ENCODE data around the gene ABCF2.

Gene ABCF2

DNA sequence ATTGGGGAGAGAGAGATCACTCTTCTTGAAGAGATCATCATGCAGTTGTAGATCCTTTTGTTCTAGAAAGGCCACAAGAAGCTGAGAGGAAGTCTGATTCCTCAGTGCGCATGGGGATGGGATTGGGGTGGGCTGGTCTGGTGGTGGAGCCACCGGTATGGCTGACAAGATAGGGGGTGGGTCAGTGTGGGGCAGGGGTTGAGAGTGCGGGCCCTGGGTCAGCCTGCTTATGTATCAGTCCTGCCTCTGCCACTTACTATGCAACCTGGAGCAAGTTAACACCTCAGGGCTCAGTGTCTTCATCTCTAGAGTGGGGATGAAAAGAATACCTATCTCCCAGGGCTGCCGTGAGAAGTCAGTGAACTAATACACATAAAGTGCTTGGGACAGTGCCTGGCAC is 13.5 kb upstream of the ABCF2 start:
- intact Hi-C loops (cut with DNase I; ENCODE audit: low total_unique reads), result no loop called here
- no peak for DNase-seq
- no peaks in the 10 kb centered on the region for H3K27me3 ChIP-seq
- H3K4me3 ChIP-seq, result no peak overlapping the region
- H3K27ac ChIP-seq, result no peak overlapping the region
- H3K4me1 ChIP-seq, result peaks cover 0 to 28% (median 21%) of the 10 kb centered on the region in 4 donors
- no peaks in the 10 kb centered on the region for H3K9me3 ChIP-seq
- peaks cover 35 to 76% (median 68%) of the 10 kb centered on the region in 3 donors for H3K36me3 ChIP-seq
- TF ChIP-seq, protein P1, sequence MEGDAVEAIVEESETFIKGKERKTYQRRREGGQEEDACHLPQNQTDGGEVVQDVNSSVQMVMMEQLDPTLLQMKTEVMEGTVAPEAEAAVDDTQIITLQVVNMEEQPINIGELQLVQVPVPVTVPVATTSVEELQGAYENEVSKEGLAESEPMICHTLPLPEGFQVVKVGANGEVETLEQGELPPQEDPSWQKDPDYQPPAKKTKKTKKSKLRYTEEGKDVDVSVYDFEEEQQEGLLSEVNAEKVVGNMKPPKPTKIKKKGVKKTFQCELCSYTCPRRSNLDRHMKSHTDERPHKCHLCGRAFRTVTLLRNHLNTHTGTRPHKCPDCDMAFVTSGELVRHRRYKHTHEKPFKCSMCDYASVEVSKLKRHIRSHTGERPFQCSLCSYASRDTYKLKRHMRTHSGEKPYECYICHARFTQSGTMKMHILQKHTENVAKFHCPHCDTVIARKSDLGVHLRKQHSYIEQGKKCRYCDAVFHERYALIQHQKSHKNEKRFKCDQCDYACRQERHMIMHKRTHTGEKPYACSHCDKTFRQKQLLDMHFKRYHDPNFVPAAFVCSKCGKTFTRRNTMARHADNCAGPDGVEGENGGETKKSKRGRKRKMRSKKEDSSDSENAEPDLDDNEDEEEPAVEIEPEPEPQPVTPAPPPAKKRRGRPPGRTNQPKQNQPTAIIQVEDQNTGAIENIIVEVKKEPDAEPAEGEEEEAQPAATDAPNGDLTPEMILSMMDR (IDR thresholded peaks at IDR 0.05), result no peak

- H3K9me3 ChIP-seq, result no peaks in the 10 kb centered on the region
- H3K36me3 ChIP-seq, result peaks cover 41 to 81% (median 74%) of the 10 kb centered on the region in 3 donors
- intact Hi-C loops (cut with DNase I; ENCODE audit: low total_unique reads), result no loop called here
- H3K27ac ChIP-seq, result no peak overlapping the region
- no peaks in the 10 kb centered on the region for H3K27me3 ChIP-seq
- TF ChIP-seq, protein P1 (IDR thresholded peaks at IDR 0.05), result no peak
- H3K4me1 ChIP-seq, result peaks cover 0 to 23% (median 16%) of the 10 kb centered on the region in 4 donors
- no peak overlapping the region for H3K4me3 ChIP-seq
- no peak for DNase-seq
Observed at GRCh38 chr7:151239837-151240459, 12.9 kb upstream of the ABCF2 start.

- Histone ChIP-seq H3K9me3 (no peaks in the 10 kb centered on the region), H3K27ac (no peak overlapping the region), H3K4me3 (no peak overlapping the region), H3K36me3 (peaks cover 42 to 84% (median 76%) of the 10 kb centered on the region in 3 donors), H3K4me1 (peaks cover 0 to 21% (median 10%) of the 10 kb centered on the region in 4 donors), H3K27me3 (no peaks in the 10 kb centered on the region)
- intact Hi-C loops (cut with DNase I; ENCODE audit: low total_unique reads), result no loop called here
- DNase-seq, result no peak
- TF ChIP-seq, protein P1 (IDR thresholded peaks at IDR 0.05), result no peak
Observed at GRCh38 chr7:151238924-151239836, 12.2 kb upstream of the ABCF2 start.

DNA sequence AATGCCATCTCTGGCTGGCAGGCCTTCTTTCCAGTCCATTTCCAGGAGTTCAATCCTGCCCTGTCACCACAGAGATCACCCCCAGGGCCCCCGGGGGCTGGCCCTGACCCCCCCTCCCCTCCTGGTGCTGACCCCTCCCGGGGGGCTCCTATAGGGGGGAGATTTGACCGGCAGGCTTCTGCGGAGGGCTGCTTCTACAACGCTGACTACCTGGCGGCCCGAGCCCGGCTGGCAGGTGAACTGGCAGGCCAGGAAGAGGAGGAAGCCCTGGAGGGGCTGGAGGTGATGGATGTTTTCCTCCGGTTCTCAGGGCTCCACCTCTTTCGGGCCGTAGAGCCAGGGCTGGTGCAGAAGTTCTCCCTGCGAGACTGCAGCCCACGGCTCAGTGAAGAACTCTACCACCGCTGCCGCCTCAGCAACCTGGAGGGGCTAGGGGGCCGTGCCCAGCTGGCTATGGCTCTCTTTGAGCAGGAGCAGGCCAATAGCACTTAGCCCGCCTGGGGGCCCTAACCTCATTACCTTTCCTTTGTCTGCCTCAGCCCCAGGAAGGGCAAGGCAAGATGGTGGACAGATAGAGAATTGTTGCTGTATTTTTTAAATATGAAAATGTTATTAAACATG is 11.3 kb upstream of the ABCF2 start:
- peaks cover 42 to 84% (median 76%) of the 10 kb centered on the region in 3 donors for H3K36me3 ChIP-seq
- intact Hi-C loops (cut with DNase I; ENCODE audit: low total_unique reads), result no loop called here

More for the DNA sequence above, 11.3 kb upstream of the ABCF2 start:
- no peak for DNase-seq
- Histone ChIP-seq H3K27ac (no peak overlapping the region), H3K9me3 (no peaks in the 10 kb centered on the region), H3K27me3 (no peaks in the 10 kb centered on the region), H3K4me1 (peaks cover 0 to 23% (median 13%) of the 10 kb centered on the region in 4 donors), H3K4me3 (no peak overlapping the region)
- TF ChIP-seq, protein P1 (IDR thresholded peaks at IDR 0.05), result no peak

Data from tibial artery (tissue), 4 donors.